Psoas muscle (tissue), 8 donors: ENCODE measurements around the gene S100A13. TPM values are rescaled to one million over a fixed set of nuclear protein-coding genes. Genes with fewer than 3 reads are reported as not detected.

Experiments
- ATAC-seq, 4 donors: fragments of 200-7000 bp; cut with Tn5 transposase; one replicate each; pipeline ENCODE4 v1.9.1; 2020; ENCODE audit warnings: moderate library complexity in 3 of 4, mild to moderate bottlenecking in 2 of 4
- DNase-seq, 2 donors: peaks; one replicate each; pipeline ENCODE4 v3.0.0-alpha.2; 2020
- H3K27ac ChIP-seq: fragments of 200-600 bp; one replicate; pipeline ENCODE4 v1.8.0; 2022
- H3K27me3 ChIP-seq, 3 donors: fragments of 200-600 bp in 1 of 3; one replicate each; pipeline versions ENCODE4 v1.6.1 to v1.8.0; 2013 to 2022; ENCODE audit warnings: low read length in 2 of 3, mild to moderate bottlenecking in 2 of 3, moderate library complexity in 1 of 3; ENCODE audit not compliant: insufficient read depth in 3 of 3
- H3K36me3 ChIP-seq, 2 donors: fragments of 200-600 bp in 1 of 2; one replicate each; pipeline versions ENCODE4 v1.6.1 to v1.8.0; 2013 to 2022; ENCODE audit warnings: low read depth in 1 of 2, mild to moderate bottlenecking in 1 of 2, moderate library complexity in 1 of 2; ENCODE audit not compliant: insufficient read depth in 1 of 2
- H3K4me1 ChIP-seq: fragments of 200-600 bp; one replicate; pipeline ENCODE4 v1.8.0; 2022
- H3K4me3 ChIP-seq: fragments of 200-600 bp; one replicate; pipeline ENCODE4 v1.8.0; 2022; ENCODE audit warnings: mild to moderate bottlenecking
- H3K9me3 ChIP-seq: fragments of 200-600 bp; one replicate; pipeline ENCODE4 v1.8.0; 2022
- WGBS, 3 donors: extraction: QIAGEN DNeasy Blood & Tissue Kit; methylation state at CpG; one replicate each; pipeline versions ENCODE4 v1.1.6 to v1.1.7; 2013; 5-methylcytosine and 5-hydroxymethylcytosine counted together
- intact Hi-C, 2 donors: fragments of 100-400 bp; cut with DNase I; formaldehyde crosslinking; loops; one replicate each; pipeline versions ENCODE4 v1.11.0 to v1.14.2; 2022
- polyA plus RNA-seq, 3 donors: library from polyadenylated mRNA; stranded (reverse); fragments of 200-250 nt; gene quantifications; one replicate each; pipeline ENCODE4 v1.2.3, GENCODE V29; 2013
- total RNA-seq, 4 donors: library from RNA; stranded (reverse); fragmentation: NEBNext Ultra II Directional in 2 of 4; extraction: Animal tissue kit (Norgen Biotek cat#: 25700) in 2 of 4; gene quantifications; one replicate each; pipeline versions ENCODE4 v1.2.1 to v1.2.4, GENCODE V29; 2021 to 2023
- TF ChIP-seq, protein P1 (sequence below): fragments of 200-600 bp; IDR thresholded peaks from one replicate; pipeline ENCODE4 v1.8.0; 2022; ENCODE audit warnings: antibody characterized with exemption
- donor health status: healthy with polysubstance abuse.
- donor health status: DM: no; HTN: no; CAD: no; lungs with moderate emphysema.
- donor health status: Bipolar disorder and iron deficiency.
- donor health status: healthy.
- donor health status: DM: yes; HTN: yes; CAD: no.
- donor health status: DM: no; HTN: no; CAD: no.
- donor health status: DM: no; HTN: no; CAD: no.
- donor health status: DM: yes; HTN: yes; CAD: no.

S100A13 gene
- total and polyA plus RNA-seq, 7 donors: 72.4 to 199 (median 113) TPM

GRCh38 chr1:153607381-153607780, 19.9 kb downstream of the S100A13 start:
- H3K27ac ChIP-seq: no peak overlapping the region
- peak overlapping the region; percentile 66 for H3K4me3 ChIP-seq
- peaks cover 22% of the 10 kb centered on the region for H3K4me1 ChIP-seq
- no peaks in the 10 kb centered on the region for H3K27me3 ChIP-seq
- 84 to 92% (median 87%) methylated on average over 8 of the region's 8 CpGs for WGBS, 3 donors
- ATAC-seq: no peak
- TF ChIP-seq, protein P1, sequence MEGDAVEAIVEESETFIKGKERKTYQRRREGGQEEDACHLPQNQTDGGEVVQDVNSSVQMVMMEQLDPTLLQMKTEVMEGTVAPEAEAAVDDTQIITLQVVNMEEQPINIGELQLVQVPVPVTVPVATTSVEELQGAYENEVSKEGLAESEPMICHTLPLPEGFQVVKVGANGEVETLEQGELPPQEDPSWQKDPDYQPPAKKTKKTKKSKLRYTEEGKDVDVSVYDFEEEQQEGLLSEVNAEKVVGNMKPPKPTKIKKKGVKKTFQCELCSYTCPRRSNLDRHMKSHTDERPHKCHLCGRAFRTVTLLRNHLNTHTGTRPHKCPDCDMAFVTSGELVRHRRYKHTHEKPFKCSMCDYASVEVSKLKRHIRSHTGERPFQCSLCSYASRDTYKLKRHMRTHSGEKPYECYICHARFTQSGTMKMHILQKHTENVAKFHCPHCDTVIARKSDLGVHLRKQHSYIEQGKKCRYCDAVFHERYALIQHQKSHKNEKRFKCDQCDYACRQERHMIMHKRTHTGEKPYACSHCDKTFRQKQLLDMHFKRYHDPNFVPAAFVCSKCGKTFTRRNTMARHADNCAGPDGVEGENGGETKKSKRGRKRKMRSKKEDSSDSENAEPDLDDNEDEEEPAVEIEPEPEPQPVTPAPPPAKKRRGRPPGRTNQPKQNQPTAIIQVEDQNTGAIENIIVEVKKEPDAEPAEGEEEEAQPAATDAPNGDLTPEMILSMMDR: no peak
- intact Hi-C loops: no loop called here
- no peaks in the 10 kb centered on the region for H3K9me3 ChIP-seq
- no peak for DNase-seq
- peaks cover 0 to 29% of the 10 kb centered on the region in 2 donors for H3K36me3 ChIP-seq

- ATAC-seq (no peak), DNase-seq (no peak)
- 90 to 96% (median 94%) methylated on average over 11 of the region's 11 CpGs for WGBS, 3 donors
- H3K4me1 ChIP-seq: peaks cover 22% of the 10 kb centered on the region
- H3K27me3 ChIP-seq: no peaks in the 10 kb centered on the region
- TF ChIP-seq, protein P1: no peak
- no peaks in the 10 kb centered on the region for H3K9me3 ChIP-seq
- no peak overlapping the region for H3K27ac ChIP-seq
- no peak overlapping the region for H3K4me3 ChIP-seq
- intact Hi-C loops: no loop called here
- peaks cover 0 to 29% of the 10 kb centered on the region in 2 donors for H3K36me3 ChIP-seq
These were observed 21.1 kb downstream of the S100A13 start for GRCh38 chr1:153606194-153606593.

- Histone ChIP-seq H3K4me3 (no peak overlapping the region), H3K27ac (no peak overlapping the region), H3K27me3 (no peaks in the 10 kb centered on the region), H3K36me3 (peaks cover 0 to 27% of the 10 kb centered on the region in 2 donors), H3K9me3 (no peaks in the 10 kb centered on the region), H3K4me1 (no peaks in the 10 kb centered on the region)
- DNase-seq (no peak), ATAC-seq (no peak)
- intact Hi-C loops: no loop called here
- 86 to 89% (median 88%) methylated on average over 6 of the region's 6 CpGs for WGBS, 3 donors
- TF ChIP-seq, protein P1: no peak
These were observed 24.6 kb downstream of the S100A13 start for GRCh38 chr1:153602749-153603148.

DNA sequence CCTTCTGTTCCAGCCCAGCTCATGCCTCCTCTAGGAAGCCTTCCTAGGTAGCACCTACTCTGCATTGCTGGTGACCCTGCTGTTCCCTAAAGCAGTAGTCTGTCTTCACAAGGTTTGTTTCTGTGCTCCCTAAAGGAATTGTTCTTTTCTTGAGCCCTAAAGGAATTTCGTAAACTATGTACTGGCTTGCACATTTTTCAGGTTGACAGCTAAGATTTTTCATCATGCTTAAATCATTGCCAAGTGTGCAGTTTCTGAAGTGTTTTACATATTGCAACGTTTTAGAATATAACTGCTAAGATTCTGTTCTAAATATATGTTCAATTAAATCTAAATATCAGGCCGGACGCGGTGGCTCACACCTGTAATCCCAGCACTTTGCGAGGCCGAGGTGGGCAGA, 27.5 kb downstream of the S100A13 start:
- Histone ChIP-seq H3K36me3 (no peaks in the 10 kb centered on the region), H3K4me3 (no peak overlapping the region), H3K9me3 (no peaks in the 10 kb centered on the region), H3K4me1 (no peaks in the 10 kb centered on the region), H3K27me3 (no peaks in the 10 kb centered on the region), H3K27ac (no peak overlapping the region)
- no peak for DNase-seq
- 92 to 93% (median 93%) methylated on average over 7 of the region's 7 CpGs for WGBS, 3 donors
- no peak for ATAC-seq
- intact Hi-C loops: no loop called here
- TF ChIP-seq, protein P1: no peak
